Vagina (tissue), 2 donors: Measurements from ENCODE around the gene PNPLA8.

Experiments
- CTCF ChIP-seq, 3 experiments: fragments of 450-650 bp in 2 of 3; fragments of 200-600 bp in 1 of 3; sonication (generic) in 1 of 3; IDR thresholded peaks; one replicate each; pipeline ENCODE4 v1.5.1; 2017 to 2019; ENCODE audit warnings: antibody characterized with exemption in 3 of 3, mild to moderate bottlenecking in 2 of 3, moderate library complexity in 2 of 3
- POLR2A ChIP-seq, 2 donors: fragments of 450-650 bp; IDR thresholded peaks; one replicate each; pipeline ENCODE4 v1.6.1; 2017; ENCODE audit warnings: antibody characterized with exemption in 2 of 2, mild to moderate bottlenecking in 2 of 2, moderate library complexity in 2 of 2
- POLR2AphosphoS5 ChIP-seq, 2 donors: sonication (generic); formaldehyde crosslinking; IDR thresholded peaks; one replicate each; pipeline ENCODE4 v1.9.0; 2017; ENCODE audit warnings: antibody characterized with exemption in 2 of 2, mild to moderate bottlenecking in 2 of 2, low read depth in 1 of 2; ENCODE audit not compliant: insufficient read depth in 1 of 2

GRCh38 chr7:108450160-108450559, 75.8 kb downstream of the PNPLA8 start:
- TF ChIP-seq CTCF (IDR thresholded peaks at IDR 0.05) (no peak), POLR2A (IDR thresholded peaks at IDR 0.05) (no peak), POLR2AphosphoS5 (IDR thresholded peaks at IDR 0.05; ENCODE audit: insufficient read depth in 1 of 2, low read depth in 1 of 2) (no peak)
